ENCODE results near the gene SYT1.
A peak's percentile ranks its signal among the peaks of the same experiment; 100 is the strongest.
"Not testable (repeated sequence)": the region's sequence is repeated elsewhere in the genome, so short reads cannot be mapped to it uniquely, and the experiment has no call there.

Gene SYT1

GRCh38 chr12:78864403-78864869, at the start of gene SYT1:
TSS of gene SYT1 (plus strand) at chr12:78864774.
- peak; percentile 86 for DNase-seq (ENCODE audit: low spot score)

GRCh38 chr12:78818487-78818886, 46.1 kb upstream of the SYT1 start:
- no peak for DNase-seq (ENCODE audit: low spot score)

GRCh38 chr12:78820946-78821345, 43.6 kb upstream of the SYT1 start:
- no peak for DNase-seq (ENCODE audit: low spot score)

- DNase-seq (ENCODE audit: low spot score), result no peak
Measured at GRCh38 chr12:78824918-78825317, 39.7 kb upstream of the SYT1 start.

- DNase-seq (ENCODE audit: low spot score), result no peak
Measured at GRCh38 chr12:78829690-78830089, 34.9 kb upstream of the SYT1 start.

GRCh38 chr12:78835493-78835892, 29.1 kb upstream of the SYT1 start:
- DNase-seq (ENCODE audit: low spot score), result no peak

GRCh38 chr12:78840518-78841019, 24.0 kb upstream of the SYT1 start:
- not testable (repeated sequence) for DNase-seq (ENCODE audit: low spot score)

- no peak for DNase-seq (ENCODE audit: low spot score)
Measured at GRCh38 chr12:78853231-78853630, 11.3 kb upstream of the SYT1 start.

GRCh38 chr12:78863482-78864402, 832 bp upstream of the SYT1 start:
- peak; percentile 55 for DNase-seq (ENCODE audit: low spot score)

- no peak for DNase-seq (ENCODE audit: low spot score)
Measured at GRCh38 chr12:78864870-78865463, 393 bp downstream of the SYT1 start.

- no peak for DNase-seq (ENCODE audit: low spot score)
Measured at GRCh38 chr12:78865516-78865915, 942 bp downstream of the SYT1 start.

GRCh38 chr12:78866518-78866917, 1.9 kb downstream of the SYT1 start:
- DNase-seq (ENCODE audit: low spot score), result no peak

- no peak for DNase-seq (ENCODE audit: low spot score)
Measured at GRCh38 chr12:78870539-78870938, 6.0 kb downstream of the SYT1 start.

GRCh38 chr12:78871566-78871965, 7.0 kb downstream of the SYT1 start:
- DNase-seq (ENCODE audit: low spot score), result no peak

GRCh38 chr12:78878459-78878858, 13.9 kb downstream of the SYT1 start:
- DNase-seq (ENCODE audit: low spot score), result no peak

- DNase-seq (ENCODE audit: low spot score), result no peak
Measured at GRCh38 chr12:78878866-78879265, 14.3 kb downstream of the SYT1 start.

- no peak for DNase-seq (ENCODE audit: low spot score)
Measured at GRCh38 chr12:78880078-78880477, 15.5 kb downstream of the SYT1 start.

- DNase-seq (ENCODE audit: low spot score), result no peak
Measured at GRCh38 chr12:78881685-78882084, 17.1 kb downstream of the SYT1 start.

- DNase-seq (ENCODE audit: low spot score), result no peak
Measured at GRCh38 chr12:78885466-78885865, 20.9 kb downstream of the SYT1 start.

- no peak for DNase-seq (ENCODE audit: low spot score)
Measured at GRCh38 chr12:78886719-78887407, 22.3 kb downstream of the SYT1 start.

- no peak for DNase-seq (ENCODE audit: low spot score)
Measured at GRCh38 chr12:78887444-78887843, 22.9 kb downstream of the SYT1 start.

- DNase-seq (ENCODE audit: low spot score), result no peak
Measured at GRCh38 chr12:78888568-78888967, 24.0 kb downstream of the SYT1 start.

Measured in AG08396 (cell line).